PC-9 (cell line): ENCODE data around the gene ASTN2. TPM values are rescaled to one million over a fixed set of nuclear protein-coding genes. Genes with fewer than 3 reads are reported as not detected.

Experiments used
- BruUV-seq: library from RNA; stranded (reverse); fragments of 400-500 nt; replicated peaks from 2 replicates; lab custom pipeline; 2021; lab: Mats Ljungman, UMichigan
- CTCF ChIA-PET: fragments of 300-600 bp; sonication (Branson Sonifier 250); formaldehyde crosslinking; loops from one replicate; lab custom pipeline; 2022; ENCODE audit warnings: antibody characterized with exemption; lab: Charles Lee
- POLR2A ChIA-PET: fragments of 300-600 bp; sonication (Branson Sonifier 250); formaldehyde crosslinking; loops from one replicate; lab custom pipeline; 2022; ENCODE audit warnings: antibody characterized with exemption; ENCODE audit not compliant: unreplicated experiment; lab: Charles Lee
- DNase-seq, 2 experiments: peaks; one replicate each; pipeline versions ENCODE4 v3.0.0 to v3.0.0-alpha.2; 2015 to 2022; ENCODE audit warnings: mixed read lengths in 1 of 2
- H2AFZ ChIP-seq: fragments of 200-600 bp; sonication (generic); 2 replicates; pipeline ENCODE4 v1.8.1; 2017; ENCODE audit warnings: antibody characterized with exemption
- H3F3A ChIP-seq: fragments of 200-600 bp; sonication (generic); 2 replicates; pipeline ENCODE4 v1.8.1; 2017; ENCODE audit warnings: antibody characterized with exemption, mild to moderate bottlenecking, low read depth; ENCODE audit not compliant: insufficient read depth
- H3K27ac ChIP-seq: fragments of 200-600 bp; sonication (generic); 2 replicates; pipeline ENCODE4 v1.6.1; 2016; ENCODE audit warnings: mixed run types
- H3K27me3 ChIP-seq: fragments of 200-600 bp; sonication (generic); 2 replicates; pipeline ENCODE4 v1.6.1; 2016; ENCODE audit warnings: low read depth, mixed run types; ENCODE audit not compliant: insufficient read depth
- H3K36me3 ChIP-seq: fragments of 200-600 bp; sonication (generic); 2 replicates; pipeline ENCODE4 v1.6.1; 2016; ENCODE audit warnings: low read depth, mixed run types
- H3K4me1 ChIP-seq: fragments of 200-600 bp; sonication (generic); replicated peaks from 2 replicates; pipeline ENCODE4 v1.6.1; 2016; ENCODE audit warnings: mixed run types; ENCODE audit not compliant: insufficient read depth
- H3K4me2 ChIP-seq: fragments of 200-600 bp; sonication (generic); 2 replicates; pipeline ENCODE4 v1.6.1; 2017; ENCODE audit warnings: mixed run types
- H3K4me3 ChIP-seq: fragments of 200-600 bp; sonication (generic); 2 replicates; pipeline ENCODE4 v1.6.1; 2016; ENCODE audit warnings: mixed run types
- H3K79me2 ChIP-seq: fragments of 200-600 bp; sonication (generic); 2 replicates; pipeline ENCODE4 v1.6.1; 2017; ENCODE audit warnings: low read depth, mixed run types
- H3K9me2 ChIP-seq: fragments of 200-600 bp; sonication (generic); 2 replicates; pipeline ENCODE4 v1.8.1; 2017; ENCODE audit warnings: mild to moderate bottlenecking; ENCODE audit not compliant: insufficient read depth
- H3K9me3 ChIP-seq: fragments of 200-600 bp; sonication (generic); 2 replicates; pipeline ENCODE4 v1.8.1; 2016; ENCODE audit warnings: low read depth; ENCODE audit not compliant: insufficient read depth
- H4K20me1 ChIP-seq: fragments of 200-600 bp; sonication (generic); 2 replicates; pipeline ENCODE4 v1.8.1; 2017; ENCODE audit not compliant: insufficient read depth
- CTCF ChIP-seq: fragments of 200-600 bp; sonication (generic); conservative IDR thresholded peaks from 2 replicates; pipeline ENCODE4 v1.6.1; 2017; ENCODE audit warnings: mixed run types, antibody characterized with exemption, mild to moderate bottlenecking, moderate library complexity
- EZH2 ChIP-seq: fragments of 200-600 bp; sonication (generic); IDR thresholded peaks from 2 replicates; pipeline ENCODE4 v1.8.0; 2017; ENCODE audit warnings: antibody characterized with exemption, low read depth
- intact Hi-C: fragments of 100-400 bp; cut with micrococcal nuclease; formaldehyde crosslinking; loops from one replicate; pipeline ENCODE4 v1.10.0; 2022; ENCODE audit not compliant: unreplicated experiment
- total RNA-seq: library from RNA; stranded (reverse); gene quantifications from 2 replicates; pipeline ENCODE4 v1.2.3, GENCODE V29; 2021

Gene ASTN2
- total RNA-seq, 1 experiment from 2014 or later: 6.2 TPM

GRCh38 chr9:116616304-116616914, 798.4 kb downstream of the ASTN2 start:
- BruUV-seq: no TSS peak
- ChIA-PET CTCF (no interaction called here), POLR2A (no interaction called here)
- H3K27me3 ChIP-seq: no peaks in the 10 kb centered on the region
- no peaks in the 10 kb centered on the region for H4K20me1 ChIP-seq
- no peaks in the 10 kb centered on the region for H3K9me3 ChIP-seq
- no peaks in the 10 kb centered on the region for H3F3A ChIP-seq
- intact Hi-C loops: no loop called here
- H3K4me3 ChIP-seq: no peak overlapping the region
- no peaks in the 10 kb centered on the region for H3K36me3 ChIP-seq
- no peaks in the 10 kb centered on the region for H3K9me2 ChIP-seq
- no peaks in the 10 kb centered on the region for H3K79me2 ChIP-seq
- no peak for DNase-seq
- no peaks in the 10 kb centered on the region for H3K4me1 ChIP-seq
- H3K27ac ChIP-seq: no peak overlapping the region
- no peak overlapping the region for H2AFZ ChIP-seq
- H3K4me2 ChIP-seq: no peak overlapping the region
- no peak for TF ChIP-seq CTCF
- no peak for TF ChIP-seq EZH2

- BruUV-seq: no TSS peak
- Histone ChIP-seq H3K9me2 (no peaks in the 10 kb centered on the region; the same call in 1 of the 2 replicates), H3K27ac (no peak overlapping the region), H3K4me2 (no peak overlapping the region), H3K4me1 (no peaks in the 10 kb centered on the region), H3K79me2 (no peaks in the 10 kb centered on the region), H3K27me3 (no peaks in the 10 kb centered on the region), H4K20me1 (no peaks in the 10 kb centered on the region), H3K9me3 (no peaks in the 10 kb centered on the region), H3F3A (no peaks in the 10 kb centered on the region), H3K36me3 (no peaks in the 10 kb centered on the region), H3K4me3 (no peak overlapping the region), H2AFZ (no peak overlapping the region)
- ChIA-PET CTCF (no interaction called here), POLR2A (interaction anchor here (0.5 kb wide), 1 partner anchor 992 kb away, joined by 3 read pairs; no protein-coding TSS in a partner anchor)
- no peak for DNase-seq
- TF ChIP-seq EZH2 (no peak), CTCF (no peak)
- intact Hi-C loops: no loop called here
Observed at GRCh38 chr9:116608064-116608463, 806.8 kb downstream of the ASTN2 start.

GRCh38 chr9:116605904-116606341, 808.9 kb downstream of the ASTN2 start:
- Histone ChIP-seq H3K27me3 (no peaks in the 10 kb centered on the region), H3K9me3 (no peaks in the 10 kb centered on the region), H3F3A (no peaks in the 10 kb centered on the region), H3K27ac (no peak overlapping the region), H2AFZ (no peak overlapping the region), H3K4me1 (no peaks in the 10 kb centered on the region), H3K9me2 (no peaks in the 10 kb centered on the region; the same call in 1 of the 2 replicates), H4K20me1 (no peaks in the 10 kb centered on the region), H3K79me2 (no peaks in the 10 kb centered on the region), H3K4me3 (no peak overlapping the region), H3K4me2 (no peak overlapping the region), H3K36me3 (no peaks in the 10 kb centered on the region)
- POLR2A ChIA-PET: no interaction called here
- BruUV-seq: no TSS peak
- no peak for TF ChIP-seq EZH2
- TF ChIP-seq CTCF: no peak
- CTCF ChIA-PET: no interaction called here
- intact Hi-C loops: no loop called here
- DNase-seq: no peak
